ENCODE measurements around the gene UGT1A9. TPM values are rescaled to one million over a fixed set of nuclear protein-coding genes. Genes with fewer than 3 reads are reported as not detected.
"Not testable (repeated sequence)": the region's sequence is repeated elsewhere in the genome, so short reads cannot be mapped to it uniquely, and the experiment has no call there.

The UGT1A9 gene
- total RNA-seq, 1 experiment from 2014 or later = not detected

- H3K9me3 ChIP-seq (replicated peaks) = no peaks in the 10 kb centered on the region
- H3K27me3 ChIP-seq (replicated peaks) = no peaks in the 10 kb centered on the region
- peaks cover 33% of the 10 kb centered on the region for H3K4me1 ChIP-seq (replicated peaks)
- no peak overlapping the region for H3K27ac ChIP-seq
- DNase-seq (ENCODE audit: low read depth in 1 of 2, low spot score in 2 of 2) = no peak
- H3K4me3 ChIP-seq = no peak overlapping the region
- H3K36me3 ChIP-seq = no peaks in the 10 kb centered on the region
These were observed 37.2 kb downstream of the UGT1A9 start for GRCh38 chr2:233708942-233709341.

- H3K27ac ChIP-seq = no peak overlapping the region
- no peaks in the 10 kb centered on the region for H3K27me3 ChIP-seq (replicated peaks)
- H3K4me1 ChIP-seq (replicated peaks) = peaks cover 28% of the 10 kb centered on the region
- H3K4me3 ChIP-seq = no peak overlapping the region
- H3K9me3 ChIP-seq (replicated peaks) = no peaks in the 10 kb centered on the region
- no peaks in the 10 kb centered on the region for H3K36me3 ChIP-seq
- peak; percentile 63 to 83 for DNase-seq (ENCODE audit: low read depth in 1 of 2, low spot score in 2 of 2)
These were observed 39.8 kb downstream of the UGT1A9 start for GRCh38 chr2:233711312-233712008.

- no peaks in the 10 kb centered on the region for H3K27me3 ChIP-seq (replicated peaks)
- H3K27ac ChIP-seq = no peak within 1 kb of the TSS
- no peak for DNase-seq (ENCODE audit: low read depth in 1 of 2, low spot score in 2 of 2)
- H3K36me3 ChIP-seq = no peaks in the 10 kb centered on the region
- peaks cover 17% of the 10 kb centered on the region for H3K4me1 ChIP-seq (replicated peaks)
- H3K9me3 ChIP-seq (replicated peaks) = no peaks in the 10 kb centered on the region
- H3K4me3 ChIP-seq = no peak within 1 kb of the TSS
These were observed 41.0 kb downstream of the UGT1A9 start, which contains the start of gene UGT1A5 for GRCh38 chr2:233712611-233713261. Gene UGT1A5 (plus strand): TSS chr2:233712907. CDS start chr2:233712992, 85 bp downstream.

- no peak for DNase-seq (ENCODE audit: low read depth in 1 of 2, low spot score in 2 of 2)
- Histone ChIP-seq H3K27me3 (replicated peaks) (no peaks in the 10 kb centered on the region), H3K4me1 (replicated peaks) (peaks cover 12% of the 10 kb centered on the region), H3K4me3 (no peak overlapping the region), H3K9me3 (replicated peaks) (no peaks in the 10 kb centered on the region), H3K36me3 (no peaks in the 10 kb centered on the region), H3K27ac (no peak overlapping the region)
These were observed 41.5 kb downstream of the UGT1A9 start for GRCh38 chr2:233713262-233713615.

GRCh38 chr2:233714121-233714520 lies 42.4 kb downstream of the UGT1A9 start:
- no peaks in the 10 kb centered on the region for H3K36me3 ChIP-seq
- 0 out of 2 replicates have a peak, but pooled peaks cover 5% of the 10 kb centered on the region for H3K4me1 ChIP-seq (replicated peaks)
- H3K4me3 ChIP-seq = no peak overlapping the region
- H3K9me3 ChIP-seq (replicated peaks) = no peaks in the 10 kb centered on the region
- no peaks in the 10 kb centered on the region for H3K27me3 ChIP-seq (replicated peaks)
- DNase-seq (ENCODE audit: low read depth in 1 of 2, low spot score in 2 of 2) = no peak
- no peak overlapping the region for H3K27ac ChIP-seq

GRCh38 chr2:233718552-233718951 lies 46.9 kb downstream of the UGT1A9 start, which contains the start of gene UGT1A4:
Gene UGT1A4 (plus strand): TSS chr2:233718736. CDS start chr2:233718821, 85 bp downstream.
- Histone ChIP-seq H3K4me3 (no peak within 1 kb of the TSS), H3K27ac (no peak within 1 kb of the TSS), H3K4me1 (replicated peaks) (no peaks in the 10 kb centered on the region), H3K27me3 (replicated peaks) (no peaks in the 10 kb centered on the region), H3K36me3 (no peaks in the 10 kb centered on the region), H3K9me3 (replicated peaks) (no peaks in the 10 kb centered on the region)
- DNase-seq (ENCODE audit: low read depth in 1 of 2, low spot score in 2 of 2) = no peak

- Histone ChIP-seq H3K27me3 (replicated peaks) (no peaks in the 10 kb centered on the region), H3K27ac (no peak within 1 kb of the TSS), H3K9me3 (replicated peaks) (no peaks in the 10 kb centered on the region), H3K4me1 (replicated peaks) (no peaks in the 10 kb centered on the region), H3K36me3 (no peaks in the 10 kb centered on the region), H3K4me3 (no peak within 1 kb of the TSS)
- DNase-seq (ENCODE audit: low read depth in 1 of 2, low spot score in 2 of 2) = no peak
These were observed 57.1 kb downstream of the UGT1A9 start, which contains the start of gene UGT1A3 for GRCh38 chr2:233728723-233729301. Gene UGT1A3 (plus strand): TSS chr2:233729042. CDS start chr2:233729127, 85 bp downstream.

- H3K4me1 ChIP-seq (replicated peaks); DNase-seq (ENCODE audit: low read depth in 1 of 2, low spot score in 2 of 2); H3K4me3 ChIP-seq; H3K27me3 ChIP-seq (replicated peaks); H3K36me3 ChIP-seq; H3K27ac ChIP-seq; H3K9me3 ChIP-seq (replicated peaks): not testable (repeated sequence)
These were observed 65.4 kb downstream of the UGT1A9 start for GRCh38 chr2:233736868-233737653.

- no peak for DNase-seq (ENCODE audit: low read depth in 1 of 2, low spot score in 2 of 2)
- Histone ChIP-seq H3K27ac (no peak overlapping the region), H3K27me3 (replicated peaks) (0 out of 2 replicates have a peak, but pooled peaks cover 6% of the 10 kb centered on the region), H3K36me3 (no peaks in the 10 kb centered on the region), H3K9me3 (replicated peaks) (no peaks in the 10 kb centered on the region), H3K4me3 (no peak overlapping the region), H3K4me1 (replicated peaks) (no peaks in the 10 kb centered on the region)
These were observed 69.2 kb downstream of the UGT1A9 start for GRCh38 chr2:233740870-233741269.

- Histone ChIP-seq H3K27ac (no peak overlapping the region), H3K9me3 (replicated peaks) (no peaks in the 10 kb centered on the region), H3K4me3 (no peak overlapping the region), H3K36me3 (no peaks in the 10 kb centered on the region), H3K4me1 (replicated peaks) (no peaks in the 10 kb centered on the region), H3K27me3 (replicated peaks) (no peaks in the 10 kb centered on the region)
- DNase-seq (ENCODE audit: low read depth in 1 of 2, low spot score in 2 of 2) = no peak
These were observed 72.0 kb downstream of the UGT1A9 start for GRCh38 chr2:233743464-233744259.

- DNase-seq (ENCODE audit: low read depth in 1 of 2, low spot score in 2 of 2) = no peak
- H3K27ac ChIP-seq = no peak overlapping the region
- H3K4me3 ChIP-seq = no peak overlapping the region
- no peaks in the 10 kb centered on the region for H3K9me3 ChIP-seq (replicated peaks)
- no peaks in the 10 kb centered on the region for H3K4me1 ChIP-seq (replicated peaks)
- no peaks in the 10 kb centered on the region for H3K36me3 ChIP-seq
- H3K27me3 ChIP-seq (replicated peaks) = no peaks in the 10 kb centered on the region
These were observed 73.5 kb downstream of the UGT1A9 start for GRCh38 chr2:233745073-233745755.

- H3K27me3 ChIP-seq (replicated peaks); H3K27ac ChIP-seq; H3K4me1 ChIP-seq (replicated peaks); H3K9me3 ChIP-seq (replicated peaks); H3K36me3 ChIP-seq; H3K4me3 ChIP-seq; DNase-seq (ENCODE audit: low read depth in 1 of 2, low spot score in 2 of 2): not testable (repeated sequence)
These were observed 74.1 kb downstream of the UGT1A9 start for GRCh38 chr2:233745838-233746237.
